GM23248 (cell line): ENCODE measurements around the gene TMEM37.

Source experiments
- EZH2 ChIP-seq: fragments of 200-600 bp; sonication (generic); IDR thresholded peaks from 2 replicates; pipeline ENCODE4 v1.6.1; 2018; ENCODE audit warnings: antibody characterized with exemption, mild to moderate bottlenecking; ENCODE audit not compliant: insufficient read depth, poor library complexity, severe bottlenecking
- EZH2phosphoT487 ChIP-seq: fragments of 200-600 bp; sonication (generic); IDR thresholded peaks from 2 replicates; pipeline ENCODE4 v1.6.1; 2018; ENCODE audit warnings: antibody characterized with exemption, moderate library complexity, mild to moderate bottlenecking, low read depth; ENCODE audit not compliant: insufficient read depth

DNA sequence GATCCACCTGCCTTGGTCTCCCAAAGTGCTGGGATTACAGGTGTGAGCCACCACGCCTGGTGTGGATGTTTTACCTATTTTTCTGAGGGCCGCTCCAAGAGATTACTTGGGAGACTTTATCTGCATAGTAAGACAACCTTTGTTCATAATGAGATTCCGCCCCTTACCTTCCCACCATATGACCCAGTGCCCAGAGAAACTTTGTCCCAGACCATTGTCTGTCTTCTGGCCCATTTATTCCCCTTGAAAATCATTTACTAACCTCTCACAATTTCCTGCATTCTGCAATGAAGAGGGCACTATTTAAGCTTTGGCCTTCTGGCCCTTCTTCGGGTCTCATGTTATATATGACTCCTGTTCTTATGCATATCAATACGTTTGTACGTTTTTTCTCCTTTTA is 13.7 kb upstream of the TMEM37 start:
- TF ChIP-seq EZH2phosphoT487 (no peak), EZH2 (no peak)
